Measurements from ENCODE around the gene SERP1.

- TF ChIP-seq FOXM1 (IDR thresholded peaks at IDR 0.05; ENCODE audit: borderline replicate concordance) (no peak), BHLHE40 (IDR thresholded peaks at IDR 0.05; ENCODE audit: borderline replicate concordance) (no peak), L3MBTL2 (conservative IDR thresholded peaks at IDR 0.05) (no peak), HDGF (IDR thresholded peaks at IDR 0.05; ENCODE audit: borderline replicate concordance) (no peak), ZNF384 (IDR thresholded peaks at IDR 0.05) (no peak), FOXK2 (IDR thresholded peaks at IDR 0.05) (no peak), SP1 (IDR thresholded peaks at IDR 0.05) (no peak), NFRKB (IDR thresholded peaks at IDR 0.05) (no peak), ARNT (IDR thresholded peaks at IDR 0.05) (no peak), SUZ12 (IDR thresholded peaks at IDR 0.05) (no peak), CTBP1 (IDR thresholded peaks at IDR 0.05; ENCODE audit: borderline replicate concordance) (no peak), TARDBP (IDR thresholded peaks at IDR 0.05) (no peak), FOXA1 (IDR thresholded peaks at IDR 0.05) (no peak)
- TF ChIP-seq, protein P1, sequence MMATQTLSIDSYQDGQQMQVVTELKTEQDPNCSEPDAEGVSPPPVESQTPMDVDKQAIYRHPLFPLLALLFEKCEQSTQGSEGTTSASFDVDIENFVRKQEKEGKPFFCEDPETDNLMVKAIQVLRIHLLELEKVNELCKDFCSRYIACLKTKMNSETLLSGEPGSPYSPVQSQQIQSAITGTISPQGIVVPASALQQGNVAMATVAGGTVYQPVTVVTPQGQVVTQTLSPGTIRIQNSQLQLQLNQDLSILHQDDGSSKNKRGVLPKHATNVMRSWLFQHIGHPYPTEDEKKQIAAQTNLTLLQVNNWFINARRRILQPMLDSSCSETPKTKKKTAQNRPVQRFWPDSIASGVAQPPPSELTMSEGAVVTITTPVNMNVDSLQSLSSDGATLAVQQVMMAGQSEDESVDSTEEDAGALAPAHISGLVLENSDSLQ (IDR thresholded peaks at IDR 0.05): no peak
These were observed 11.1 kb downstream of the SERP1 start for GRCh38 chr3:150535204-150535603.
